ENCODE measurements around the gene ST3GAL3.

ST3GAL3 gene

GRCh38 chr1:43849670-43850069, 142.3 kb downstream of the ST3GAL3 start:
- TF ChIP-seq CTCF (conservative IDR thresholded peaks at IDR 0.05; ENCODE audit: low read length) = no peak
- DNase-seq (ENCODE audit: low read depth) = no peak
- no peak overlapping the region for H3K4me3 ChIP-seq (ENCODE audit: low read length)

GRCh38 chr1:43850591-43851233, 143.4 kb downstream of the ST3GAL3 start:
- H3K4me3 ChIP-seq (ENCODE audit: low read length) = no peak overlapping the region
- no peak for TF ChIP-seq CTCF (conservative IDR thresholded peaks at IDR 0.05; ENCODE audit: low read length)
- no peak for DNase-seq (ENCODE audit: low read depth)

GRCh38 chr1:43851561-43852338, 144.4 kb downstream of the ST3GAL3 start:
- no peak for DNase-seq (ENCODE audit: low read depth)
- no peak for TF ChIP-seq CTCF (conservative IDR thresholded peaks at IDR 0.05; ENCODE audit: low read length)
- no peak overlapping the region for H3K4me3 ChIP-seq (ENCODE audit: low read length)

- H3K4me3 ChIP-seq (ENCODE audit: low read length) = no peak overlapping the region
- DNase-seq (ENCODE audit: low read depth) = peak; percentile 94
- TF ChIP-seq CTCF (conservative IDR thresholded peaks at IDR 0.05; ENCODE audit: low read length) = no peak
Observed at GRCh38 chr1:43853161-43853921, 146.0 kb downstream of the ST3GAL3 start.

- H3K4me3 ChIP-seq (ENCODE audit: low read length) = no peak overlapping the region
- TF ChIP-seq CTCF (conservative IDR thresholded peaks at IDR 0.05; ENCODE audit: low read length) = no peak
- no peak for DNase-seq (ENCODE audit: low read depth)
Observed at GRCh38 chr1:43854473-43854872, 147.1 kb downstream of the ST3GAL3 start.

GRCh38 chr1:43856188-43856587, 148.9 kb downstream of the ST3GAL3 start:
- no peak for TF ChIP-seq CTCF (conservative IDR thresholded peaks at IDR 0.05; ENCODE audit: low read length)
- DNase-seq (ENCODE audit: low read depth) = no peak
- no peak overlapping the region for H3K4me3 ChIP-seq (ENCODE audit: low read length)

Measured in AG10803 (cell line).